Hindlimb muscle (tissue), 1 donor: ENCODE results near the gene C6orf136. TPM values are rescaled to one million over a fixed set of nuclear protein-coding genes. Genes with fewer than 3 reads are reported as not detected.
A peak's percentile ranks its signal among the peaks of the same experiment; 100 is the strongest.

Experiments
- DNase-seq: peaks from one replicate; pipeline ENCODE4 v3.0.0-alpha.2; 2013
- polyA plus RNA-seq: library from polyadenylated mRNA; unstranded; fragments of 120-200 nt; gene quantifications from one replicate; pipeline ENCODE4 v1.2.1, GENCODE V29; 2013; ENCODE audit not compliant: insufficient read length

C6orf136 gene
- polyA plus RNA-seq, 1 donor: 15.5 TPM

DNA sequence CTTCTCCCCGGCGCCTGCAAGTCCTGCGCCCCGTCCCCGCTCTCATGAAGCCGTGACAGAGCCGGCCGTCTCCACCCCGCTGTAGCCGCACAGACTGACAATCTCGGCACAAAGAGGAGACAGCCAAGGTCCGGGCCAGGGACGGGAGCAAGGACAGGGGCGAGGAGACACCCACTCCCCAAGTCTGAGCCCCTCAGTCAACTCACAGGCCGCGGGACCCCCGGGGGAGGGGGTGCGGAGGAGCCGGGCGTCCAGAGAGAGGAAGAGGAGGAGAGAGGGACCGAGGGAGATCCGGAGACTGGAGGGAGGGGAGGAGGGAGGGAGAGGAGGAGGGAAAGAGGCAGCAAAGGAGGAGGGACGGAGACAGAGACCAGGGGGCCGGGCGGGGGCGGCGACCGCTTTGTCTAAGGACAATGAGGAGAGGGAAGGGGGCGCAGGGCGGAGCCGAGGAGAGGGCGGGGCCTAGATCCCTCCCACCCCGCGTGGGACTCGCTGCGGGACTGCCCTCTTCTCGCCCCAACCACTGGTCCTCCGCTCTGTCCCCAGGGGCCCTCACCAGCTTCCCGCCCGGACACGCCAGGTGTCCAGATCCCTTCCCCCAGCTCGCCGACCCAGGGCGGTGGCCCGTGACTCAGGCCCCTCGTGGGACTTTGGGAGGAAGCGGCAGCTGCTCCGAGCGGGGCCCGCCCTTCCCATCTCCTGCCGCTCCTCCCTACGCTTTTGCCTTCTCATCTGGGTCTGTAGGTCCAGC, 40.1 kb downstream of the C6orf136 start:
- peak; percentile 95 for DNase-seq

- no peak for DNase-seq
Measured at GRCh38 chr6:30687659-30688431, 40.9 kb downstream of the C6orf136 start.

GRCh38 chr6:30688569-30688968, 41.6 kb downstream of the C6orf136 start:
- no peak for DNase-seq

DNA sequence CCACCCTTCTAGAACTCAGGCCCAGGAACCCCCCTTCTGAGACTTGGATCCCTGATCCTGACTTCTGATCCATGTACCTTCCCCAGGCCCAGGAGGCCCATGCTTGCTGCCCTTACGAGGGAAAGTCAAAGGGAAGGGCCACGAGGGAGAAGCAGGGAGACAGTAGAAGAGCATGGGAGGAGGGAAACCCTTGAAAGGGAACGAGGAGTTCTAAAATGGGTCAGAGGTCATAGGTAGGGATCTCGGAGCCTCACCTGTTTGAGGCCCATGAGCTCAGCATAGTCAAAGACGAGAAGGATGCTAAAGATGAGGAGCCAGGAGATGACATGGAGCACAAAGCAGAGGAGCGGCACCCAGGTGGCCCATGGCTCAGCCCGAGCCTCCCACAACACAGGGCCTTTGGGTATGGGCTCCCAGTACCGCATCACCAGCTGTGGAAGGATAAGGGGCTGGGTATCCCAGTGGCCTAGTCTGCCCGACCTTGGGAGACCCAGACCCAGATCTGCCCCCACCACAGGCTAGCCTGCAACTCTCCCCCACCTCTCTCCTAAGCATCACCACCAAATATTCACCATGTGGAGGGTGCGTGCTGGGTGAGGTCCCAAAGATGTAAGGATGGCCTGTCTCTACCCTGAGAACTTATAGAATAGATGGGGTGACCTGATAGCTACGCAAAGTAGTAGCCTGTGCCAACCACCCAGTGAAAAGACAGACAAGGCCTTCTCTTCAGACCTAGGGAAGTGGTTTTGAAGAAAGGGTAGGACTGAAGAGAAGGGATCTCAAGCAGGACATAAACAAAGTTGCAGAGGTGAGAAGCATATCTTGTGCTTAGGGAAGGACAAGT, 42.3 kb downstream of the C6orf136 start:
- DNase-seq: no peak

GRCh38 chr6:30689985-30690384, 43.1 kb downstream of the C6orf136 start:
- DNase-seq: no peak

DNA sequence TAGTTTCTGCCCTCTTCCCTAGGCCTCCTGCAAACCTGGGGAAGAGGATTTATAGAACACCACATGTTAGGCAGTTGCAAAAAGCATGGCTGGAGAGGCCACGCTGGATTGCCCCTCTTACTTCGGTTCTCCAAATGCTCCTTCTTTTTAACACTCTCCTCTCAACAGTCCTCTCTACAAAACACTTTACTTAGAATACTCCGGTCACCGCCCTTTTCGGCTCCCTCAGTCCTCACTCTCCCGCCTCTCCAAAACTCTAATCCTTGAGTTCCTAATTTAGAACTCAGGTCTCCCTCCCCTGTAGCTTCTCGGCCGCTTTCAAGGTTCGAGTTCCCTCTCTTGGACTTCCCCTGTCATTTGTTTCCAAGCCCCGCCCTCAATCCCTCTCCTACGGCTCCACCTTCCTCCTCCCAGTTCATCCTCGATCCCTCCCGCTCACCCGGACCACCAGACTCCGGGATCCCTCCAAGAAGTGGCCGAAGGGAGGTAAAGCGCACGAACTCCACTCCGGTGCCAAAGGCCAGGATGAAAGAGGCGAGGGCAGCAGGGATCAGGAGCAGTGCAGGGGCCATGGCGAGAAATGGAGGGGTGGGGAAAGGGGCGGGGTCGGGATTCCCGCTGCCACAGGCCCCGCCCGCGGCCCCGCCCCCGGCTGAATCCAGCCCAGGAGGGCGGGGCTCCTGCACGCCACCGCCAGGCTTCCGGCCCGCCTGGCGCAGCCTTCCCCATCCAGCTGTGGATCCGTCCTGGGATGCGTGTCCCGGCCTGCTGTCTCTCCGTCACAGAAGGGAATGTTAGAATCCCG, 43.7 kb downstream of the C6orf136 start, which contains the start of gene NRM:
Gene NRM, minus strand, starts transcription at position 582 of the 805 bp plus-strand sequence. Its CDS starts 10 bp downstream, at position 572.
- peak; percentile 93 for DNase-seq

DNA sequence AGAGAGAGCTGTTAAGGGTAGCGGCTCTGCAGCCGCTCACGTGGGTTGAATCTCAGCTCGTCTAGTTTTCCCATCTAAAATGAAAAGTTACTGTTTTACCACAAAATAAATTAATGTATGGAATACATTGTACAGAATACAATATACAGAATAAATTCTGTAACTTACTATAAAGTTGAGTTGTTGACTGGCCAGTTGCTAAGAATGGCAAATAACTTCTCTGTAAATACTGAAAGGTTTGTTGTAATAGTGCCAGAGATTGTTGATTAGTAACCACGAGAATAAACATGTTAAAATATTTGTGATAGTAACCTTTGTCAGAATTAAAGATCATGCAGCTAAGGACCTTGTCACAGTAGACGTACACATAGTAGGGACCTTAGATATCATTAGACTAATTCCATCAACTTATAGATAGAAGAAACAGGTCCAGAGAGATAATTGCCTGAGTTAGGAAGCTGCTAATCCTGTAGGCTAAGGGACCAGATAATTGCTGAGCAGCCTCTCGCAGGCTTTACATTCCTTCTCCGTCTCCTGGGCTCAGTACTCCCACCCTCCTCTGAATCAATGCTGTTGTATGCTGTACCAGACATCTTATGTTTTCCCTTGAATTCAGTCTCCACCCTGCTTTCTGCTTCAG, 44.4 kb downstream of the C6orf136 start:
- DNase-seq: no peak

DNA sequence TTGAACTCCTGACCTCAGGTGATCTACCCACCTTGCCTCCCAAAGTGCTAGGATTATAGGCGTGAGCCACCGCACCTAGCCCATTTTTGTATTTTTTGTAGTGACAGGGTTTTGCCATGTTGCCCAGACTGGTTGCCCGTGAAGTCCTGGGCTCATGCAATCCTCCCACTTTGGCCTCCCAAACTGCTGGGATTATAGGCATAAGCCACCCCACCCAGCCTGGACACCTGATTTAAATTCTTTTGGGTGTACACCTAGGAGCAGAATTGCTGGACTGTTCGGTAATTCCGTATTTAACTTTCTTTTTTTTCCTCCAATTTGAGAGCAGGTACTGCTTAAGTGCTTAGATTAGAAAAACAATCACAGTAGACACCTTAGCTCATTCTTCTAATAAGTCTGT, 49.5 kb downstream of the C6orf136 start:
- no peak for DNase-seq

GRCh38 chr6:30700340-30700739, 53.4 kb downstream of the C6orf136 start:
- DNase-seq: no peak

Other genes with a start within 250 kb of the C6orf136 start
- gene HLA-E, start 157.6 kb upstream of the C6orf136 start, polyA plus RNA-seq: 86.9 TPM
- 57.1 TPM for gene GNL1, start 90.6 kb upstream of the C6orf136 start, polyA plus RNA-seq
- gene PRR3, start 89.8 kb upstream of the C6orf136 start, polyA plus RNA-seq: 22.3 TPM
- 54.8 TPM for gene ABCF1, start 75.7 kb upstream of the C6orf136 start, polyA plus RNA-seq
- gene PPP1R10, start 29.9 kb upstream of the C6orf136 start, polyA plus RNA-seq: 37.0 TPM
- 59.6 TPM for gene MRPS18B, start 29.3 kb upstream of the C6orf136 start, polyA plus RNA-seq
- gene ATAT1, start 20.3 kb upstream of the C6orf136 start, polyA plus RNA-seq: 21.3 TPM
- gene DHX16, start 25.9 kb downstream of the C6orf136 start, polyA plus RNA-seq: 27.7 TPM
- 41.8 TPM for gene PPP1R18, start 39.5 kb downstream of the C6orf136 start, polyA plus RNA-seq
- 41.9 TPM for gene NRM, start 43.9 kb downstream of the C6orf136 start, polyA plus RNA-seq
- 27.0 TPM for gene MDC1, start 70.1 kb downstream of the C6orf136 start, polyA plus RNA-seq
- gene TUBB, start 73.2 kb downstream of the C6orf136 start, polyA plus RNA-seq: 777 TPM
- 120 TPM for gene FLOT1, start 95.6 kb downstream of the C6orf136 start, polyA plus RNA-seq
- gene IER3, start 97.4 kb downstream of the C6orf136 start, polyA plus RNA-seq: 13.0 TPM
- 86.4 TPM for gene DDR1, start 237.4 kb downstream of the C6orf136 start, polyA plus RNA-seq